Bronchial epithelial cell (primary cell): Measurements from ENCODE around the gene FSTL1. TPM values are rescaled to one million over a fixed set of nuclear protein-coding genes. Genes with fewer than 3 reads are reported as not detected.
A peak's percentile ranks its signal among the peaks of the same experiment; 100 is the strongest.

Experiments
- DNase-seq: peaks from one replicate; pipeline ENCODE4 v3.0.0-alpha.2; 2010; ENCODE audit warnings: low read depth
- FAIRE-seq: peaks from 2 replicates; lab custom pipeline; 2011; peaks lifted over from hg19 to GRCh38; lab: Jason Lieb, UNC
- H3K27me3 ChIP-seq: 2 replicates; pipeline ENCODE4 v1.5.1; 2011; ENCODE audit warnings: low read length; ENCODE audit not compliant: control insufficient read depth, insufficient read depth
- H3K36me3 ChIP-seq: 2 replicates; pipeline ENCODE4 v1.5.1; 2011; ENCODE audit warnings: low read length; ENCODE audit not compliant: control insufficient read depth, insufficient read depth
- H3K4me3 ChIP-seq: 2 replicates; pipeline ENCODE4 v1.5.1; 2011; ENCODE audit warnings: mild to moderate bottlenecking, low read depth, low read length, control low read depth
- total RNA-seq: library from RNA; depleted of rRNA; stranded (reverse); fragments of >200 nt; gene quantifications from 2 replicates; pipeline ENCODE4 v1.2.1, GENCODE V29; 2014
- TF ChIP-seq, protein P1 (sequence below): IDR thresholded peaks from 2 replicates; pipeline ENCODE4 v1.5.1; 2011; ENCODE audit warnings: mild to moderate bottlenecking, moderate library complexity, low read length, control low read depth, inconsistent platforms; ENCODE audit not compliant: insufficient read depth, severe bottlenecking

Gene FSTL1
- total RNA-seq, 1 donor from 2014 or later = 45.3 TPM

DNA sequence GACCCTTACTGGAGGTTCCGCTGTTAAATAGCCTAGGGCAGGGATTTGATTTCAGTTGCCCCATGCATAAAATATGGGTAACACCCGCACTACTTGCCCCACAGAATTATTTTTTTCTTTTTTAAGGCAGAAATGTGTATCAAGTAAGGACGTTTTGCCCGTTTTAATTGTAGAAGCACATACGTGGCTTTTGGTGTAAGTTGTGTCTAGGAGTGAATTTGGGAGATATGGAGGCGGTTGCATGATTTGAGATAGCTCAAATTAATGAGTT is 101.0 kb downstream of the FSTL1 start:
- TF ChIP-seq, protein P1, sequence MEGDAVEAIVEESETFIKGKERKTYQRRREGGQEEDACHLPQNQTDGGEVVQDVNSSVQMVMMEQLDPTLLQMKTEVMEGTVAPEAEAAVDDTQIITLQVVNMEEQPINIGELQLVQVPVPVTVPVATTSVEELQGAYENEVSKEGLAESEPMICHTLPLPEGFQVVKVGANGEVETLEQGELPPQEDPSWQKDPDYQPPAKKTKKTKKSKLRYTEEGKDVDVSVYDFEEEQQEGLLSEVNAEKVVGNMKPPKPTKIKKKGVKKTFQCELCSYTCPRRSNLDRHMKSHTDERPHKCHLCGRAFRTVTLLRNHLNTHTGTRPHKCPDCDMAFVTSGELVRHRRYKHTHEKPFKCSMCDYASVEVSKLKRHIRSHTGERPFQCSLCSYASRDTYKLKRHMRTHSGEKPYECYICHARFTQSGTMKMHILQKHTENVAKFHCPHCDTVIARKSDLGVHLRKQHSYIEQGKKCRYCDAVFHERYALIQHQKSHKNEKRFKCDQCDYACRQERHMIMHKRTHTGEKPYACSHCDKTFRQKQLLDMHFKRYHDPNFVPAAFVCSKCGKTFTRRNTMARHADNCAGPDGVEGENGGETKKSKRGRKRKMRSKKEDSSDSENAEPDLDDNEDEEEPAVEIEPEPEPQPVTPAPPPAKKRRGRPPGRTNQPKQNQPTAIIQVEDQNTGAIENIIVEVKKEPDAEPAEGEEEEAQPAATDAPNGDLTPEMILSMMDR = no peak
- DNase-seq (peak; percentile 29), FAIRE-seq (no peak)
- Histone ChIP-seq H3K4me3 (peak overlapping the region; percentile 65), H3K36me3 (no peaks in the 10 kb centered on the region), H3K27me3 (no peaks in the 10 kb centered on the region)

DNA sequence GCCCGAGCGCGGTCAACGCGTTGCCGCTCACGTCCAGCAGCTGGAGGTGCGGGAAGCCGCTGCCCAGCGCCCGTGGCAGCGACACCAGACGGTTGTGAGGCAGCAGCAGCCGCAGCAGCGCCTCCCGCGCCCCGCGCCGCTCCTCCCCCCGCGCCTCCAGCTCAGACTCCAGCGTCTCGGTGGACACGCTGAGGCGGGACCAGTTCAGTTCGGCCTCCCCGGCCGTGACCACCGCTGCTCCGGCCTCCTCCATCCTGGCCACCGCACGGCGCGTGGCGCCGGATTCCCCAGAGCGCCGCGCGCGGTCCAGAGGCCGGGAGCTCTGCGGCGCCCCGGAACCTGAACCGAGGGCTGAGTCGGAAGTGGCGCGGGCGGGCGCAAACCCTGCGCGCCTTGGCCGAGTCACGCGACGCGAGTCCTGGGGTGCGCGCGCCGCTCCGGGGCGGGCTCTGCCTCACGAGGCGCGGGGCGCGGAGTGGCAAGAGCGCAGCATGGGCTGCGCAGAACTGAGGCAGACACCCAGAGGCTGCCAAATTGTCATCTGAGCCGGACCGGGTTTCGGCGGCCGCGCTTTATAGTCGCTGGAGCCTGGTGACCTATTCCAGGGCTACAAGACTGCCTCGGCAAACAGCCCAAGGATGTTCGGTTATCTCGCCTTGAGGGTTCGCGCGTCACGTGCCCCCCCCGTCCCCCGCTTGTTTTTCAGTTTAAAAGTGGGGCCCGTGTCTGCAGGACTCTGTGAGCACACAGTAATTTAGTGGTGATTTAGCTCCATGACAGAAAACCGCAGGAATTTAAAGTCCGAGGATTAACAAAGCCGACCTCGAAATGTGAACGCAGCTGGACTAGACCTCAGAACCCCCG is 101.6 kb downstream of the FSTL1 start, which contains the start of gene LRRC58:
TSS of gene LRRC58 (minus strand) at position 364 of the 864 bp plus-strand sequence. CDS start at position 253, 111 bp downstream.
- Histone ChIP-seq H3K36me3 (no peaks in the 10 kb centered on the region), H3K4me3 (peak within 1 kb of the TSS; percentile 65), H3K27me3 (no peaks in the 10 kb centered on the region)
- TF ChIP-seq, protein P1 = peak; percentile 52
- FAIRE-seq (no peak), DNase-seq (peak; percentile 76)

DNA sequence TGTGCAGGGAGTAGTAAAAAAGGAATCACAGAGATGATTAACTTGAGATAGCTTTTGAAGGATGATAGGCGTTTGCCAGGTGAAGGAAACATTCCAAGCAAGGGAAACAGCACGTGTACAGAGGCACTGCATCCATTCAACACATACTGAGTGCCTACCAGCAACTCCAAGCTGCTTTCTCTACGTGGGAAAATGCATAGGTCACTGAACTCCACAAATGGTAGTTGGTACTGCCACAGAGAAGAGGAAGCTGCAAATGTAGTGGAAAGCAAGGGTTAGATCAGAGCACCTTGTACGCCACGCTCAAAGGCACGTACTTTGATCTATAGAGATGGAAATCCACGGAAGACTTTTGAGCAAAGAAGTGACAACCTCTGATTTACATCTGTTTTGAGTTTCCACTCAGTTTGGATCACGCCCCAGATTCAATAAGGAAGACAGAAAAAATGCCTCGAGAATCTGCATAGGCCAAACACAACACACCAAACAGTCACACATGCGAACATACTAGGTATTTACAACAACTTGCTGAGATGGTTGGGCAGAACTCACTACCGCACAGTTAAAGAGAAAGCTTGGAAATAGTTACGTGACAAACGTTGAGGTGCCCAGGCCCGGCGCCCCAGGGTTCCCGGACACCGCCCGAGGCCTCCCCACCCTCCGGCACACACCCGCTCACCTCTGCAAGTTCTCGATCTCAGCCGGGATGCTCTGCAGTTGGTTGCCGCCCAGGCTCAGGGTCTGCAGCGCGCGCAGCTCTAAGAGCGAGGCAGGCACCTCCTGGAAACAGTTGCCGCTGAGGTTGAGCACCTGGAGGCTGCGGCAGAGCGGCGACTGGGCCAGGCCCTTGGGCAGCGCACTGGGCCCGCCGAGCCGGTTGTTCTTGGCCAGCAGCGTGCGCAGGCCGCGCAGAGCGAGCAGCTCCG is 102.5 kb downstream of the FSTL1 start:
- TF ChIP-seq, protein P1 = no peak
- DNase-seq (peak; percentile 12), FAIRE-seq (no peak)
- Histone ChIP-seq H3K4me3 (peak overlapping the region; percentile 65), H3K27me3 (no peaks in the 10 kb centered on the region), H3K36me3 (no peaks in the 10 kb centered on the region)

DNA sequence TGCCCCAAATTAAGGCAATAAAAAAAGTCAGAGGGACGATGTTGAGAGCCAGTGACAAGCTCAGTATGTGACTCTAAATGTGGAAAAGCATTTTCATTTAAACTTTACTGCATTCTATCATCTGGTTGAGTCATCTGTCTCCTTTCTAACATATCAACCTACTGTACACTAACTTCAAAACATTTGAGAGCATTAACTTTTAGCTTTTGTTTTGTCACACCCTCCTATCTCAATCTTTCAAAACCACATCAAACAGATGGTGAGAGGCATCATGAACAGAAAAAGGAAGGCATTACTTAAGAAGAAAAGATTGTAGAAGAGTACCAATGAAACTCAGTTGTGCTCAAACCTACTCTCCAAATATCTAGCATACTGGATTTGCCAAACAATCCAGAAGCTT is 106.4 kb downstream of the FSTL1 start:
- no peak for DNase-seq
- Histone ChIP-seq H3K4me3 (no peak overlapping the region), H3K27me3 (no peaks in the 10 kb centered on the region), H3K36me3 (peaks cover 1% of the 10 kb centered on the region)
- no peak for FAIRE-seq
- TF ChIP-seq, protein P1 = no peak

Other genes starting within 250 kb of the FSTL1 start
- under 0.01 and 0.13 TPM in 2 replicates for gene GPR156, start 165.8 kb downstream of the FSTL1 start, total RNA-seq
- gene LRRC58, start 101.6 kb downstream of the FSTL1 start, total RNA-seq = 20.5 and 21.3 TPM in 2 replicates
- gene NDUFB4, start 145.3 kb upstream of the FSTL1 start, total RNA-seq = 9.7 and 20.4 TPM in 2 replicates
- under 0.01 and 0.38 TPM in 2 replicates for gene HGD, start 231.2 kb upstream of the FSTL1 start, total RNA-seq